HG03025 (cell line): ENCODE data around the gene KRTAP2-4.
"Not testable (repeated sequence)": the region's sequence is repeated elsewhere in the genome, so short reads cannot be mapped to it uniquely, and the experiment has no call there.

Source experiments
- ATAC-seq: cut with Tn5 transposase; IDR thresholded peaks from one replicate; pipeline ENCODE4 v1.9.1; 2021; ENCODE audit warnings: mild to moderate bottlenecking, moderate library complexity; ENCODE audit not compliant: unreplicated experiment, low FRiP score

KRTAP2-4 gene

GRCh38 chr17:41040783-41041571 is 24.7 kb downstream of the KRTAP2-4 start, which contains the start of gene KRTAP1-1:
TSS of gene KRTAP1-1 (minus strand) at chr17:41041450. CDS start at chr17:41041397, 53 bp downstream.
- ATAC-seq: not testable (repeated sequence)

GRCh38 chr17:41037853-41038350 is 27.8 kb downstream of the KRTAP2-4 start:
- no peak for ATAC-seq

- ATAC-seq: not testable (repeated sequence)
Observed at GRCh38 chr17:41034346-41034935, 31.2 kb downstream of the KRTAP2-4 start, which contains the start of gene KRTAP1-3. TSS of gene KRTAP1-3 (minus strand) at chr17:41034874. CDS start at chr17:41034821, 53 bp downstream.

- ATAC-seq: no peak
Observed at GRCh38 chr17:41029633-41030245, 35.9 kb downstream of the KRTAP2-4 start, which contains the start of gene KRTAP1-4. TSS of gene KRTAP1-4 (minus strand) at chr17:41030195. CDS start at chr17:41030078, 117 bp downstream.

- ATAC-seq: no peak
Observed at GRCh38 chr17:41026715-41027471, 38.8 kb downstream of the KRTAP2-4 start, which contains the start of gene KRTAP1-5. TSS of gene KRTAP1-5 (minus strand) at chr17:41027208. CDS start at chr17:41027155, 53 bp downstream.

GRCh38 chr17:41024697-41025096 is 41.0 kb downstream of the KRTAP2-4 start:
- ATAC-seq: no peak

- no peak for ATAC-seq
Observed at GRCh38 chr17:41020336-41020735, 45.3 kb downstream of the KRTAP2-4 start.

- no peak for ATAC-seq
Observed at GRCh38 chr17:41019415-41019814, 46.3 kb downstream of the KRTAP2-4 start.

GRCh38 chr17:41018541-41018940 is 47.1 kb downstream of the KRTAP2-4 start:
- no peak for ATAC-seq

- no peak for ATAC-seq
Observed at GRCh38 chr17:41016578-41017215, 49.0 kb downstream of the KRTAP2-4 start.

GRCh38 chr17:41015454-41015853 is 50.2 kb downstream of the KRTAP2-4 start:
- no peak for ATAC-seq
